ENCODE results near the gene ASNSD1.

GRCh38 chr2:189681903-189682302 lies 20.6 kb downstream of the ASNSD1 start:
- no peak for TF ChIP-seq CTCF (IDR thresholded peaks at IDR 0.05 in 4 of 5, conservative IDR thresholded peaks at IDR 0.05 in 1 of 5)
- no peak for TF ChIP-seq POLR2A (IDR thresholded peaks at IDR 0.05)
